Measurements from ENCODE around the gene KCNJ14.

KCNJ14 gene

DNA sequence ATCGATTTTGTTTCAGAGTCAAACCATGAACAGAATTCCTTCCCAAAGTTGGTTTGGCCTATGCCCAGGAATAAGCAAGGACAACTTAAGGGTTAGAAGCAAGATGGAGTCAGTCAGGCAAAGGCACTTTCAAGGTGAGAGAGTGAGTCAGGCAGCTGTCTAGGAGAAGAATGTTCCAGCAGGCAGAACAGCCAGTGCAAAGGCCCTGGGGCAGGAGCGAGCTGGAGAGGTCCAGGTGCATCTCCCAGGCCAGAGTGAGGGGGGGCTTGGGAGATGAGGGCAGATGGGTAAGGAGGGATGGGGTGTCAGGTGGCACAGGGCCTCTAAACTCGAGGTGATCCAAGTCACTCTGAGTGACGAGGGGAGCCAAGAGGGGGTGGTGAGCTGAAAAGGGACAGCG is 18.8 kb upstream of the KCNJ14 start:
- Histone ChIP-seq H3K27me3 (replicated peaks; ENCODE audit: insufficient read depth, low read length) (no peaks in the 10 kb centered on the region), H4K20me1 (ENCODE audit: insufficient read depth, low read length) (no peaks in the 10 kb centered on the region), H3F3A (ENCODE audit: insufficient read depth, low read length) (no peaks in the 10 kb centered on the region), H3K4me1 (ENCODE audit: low read length) (no peaks in the 10 kb centered on the region), H3K9ac (ENCODE audit: low read length) (no peak overlapping the region), H3K27ac (ENCODE audit: low read length) (no peak overlapping the region), H3K4me3 (ENCODE audit: low read length) (no peak overlapping the region), H3K4me2 (ENCODE audit: low read depth, low read length) (no peak overlapping the region), H2AFZ (ENCODE audit: low read length) (no peak overlapping the region), H3K9me2 (replicated peaks; ENCODE audit: insufficient read depth, low read length) (no peaks in the 10 kb centered on the region), H3K9me3 (replicated peaks; ENCODE audit: insufficient read depth, low read length) (no peaks in the 10 kb centered on the region), H3K36me3 (replicated peaks; ENCODE audit: insufficient read depth, low read length) (no peaks in the 10 kb centered on the region), H3K79me2 (ENCODE audit: low read length) (no peaks in the 10 kb centered on the region)
- TF ChIP-seq, protein P1, sequence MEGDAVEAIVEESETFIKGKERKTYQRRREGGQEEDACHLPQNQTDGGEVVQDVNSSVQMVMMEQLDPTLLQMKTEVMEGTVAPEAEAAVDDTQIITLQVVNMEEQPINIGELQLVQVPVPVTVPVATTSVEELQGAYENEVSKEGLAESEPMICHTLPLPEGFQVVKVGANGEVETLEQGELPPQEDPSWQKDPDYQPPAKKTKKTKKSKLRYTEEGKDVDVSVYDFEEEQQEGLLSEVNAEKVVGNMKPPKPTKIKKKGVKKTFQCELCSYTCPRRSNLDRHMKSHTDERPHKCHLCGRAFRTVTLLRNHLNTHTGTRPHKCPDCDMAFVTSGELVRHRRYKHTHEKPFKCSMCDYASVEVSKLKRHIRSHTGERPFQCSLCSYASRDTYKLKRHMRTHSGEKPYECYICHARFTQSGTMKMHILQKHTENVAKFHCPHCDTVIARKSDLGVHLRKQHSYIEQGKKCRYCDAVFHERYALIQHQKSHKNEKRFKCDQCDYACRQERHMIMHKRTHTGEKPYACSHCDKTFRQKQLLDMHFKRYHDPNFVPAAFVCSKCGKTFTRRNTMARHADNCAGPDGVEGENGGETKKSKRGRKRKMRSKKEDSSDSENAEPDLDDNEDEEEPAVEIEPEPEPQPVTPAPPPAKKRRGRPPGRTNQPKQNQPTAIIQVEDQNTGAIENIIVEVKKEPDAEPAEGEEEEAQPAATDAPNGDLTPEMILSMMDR (IDR thresholded peaks at IDR 0.05; ENCODE audit: low read length) = no peak
- no peak for TF ChIP-seq EZH2phosphoT487 (IDR thresholded peaks at IDR 0.05; ENCODE audit: low read length)
- TF ChIP-seq EZH2 (optimal IDR thresholded peaks at IDR 0.05; ENCODE audit: low read depth, low read length) = no peak
- no peak for DNase-seq

DNA sequence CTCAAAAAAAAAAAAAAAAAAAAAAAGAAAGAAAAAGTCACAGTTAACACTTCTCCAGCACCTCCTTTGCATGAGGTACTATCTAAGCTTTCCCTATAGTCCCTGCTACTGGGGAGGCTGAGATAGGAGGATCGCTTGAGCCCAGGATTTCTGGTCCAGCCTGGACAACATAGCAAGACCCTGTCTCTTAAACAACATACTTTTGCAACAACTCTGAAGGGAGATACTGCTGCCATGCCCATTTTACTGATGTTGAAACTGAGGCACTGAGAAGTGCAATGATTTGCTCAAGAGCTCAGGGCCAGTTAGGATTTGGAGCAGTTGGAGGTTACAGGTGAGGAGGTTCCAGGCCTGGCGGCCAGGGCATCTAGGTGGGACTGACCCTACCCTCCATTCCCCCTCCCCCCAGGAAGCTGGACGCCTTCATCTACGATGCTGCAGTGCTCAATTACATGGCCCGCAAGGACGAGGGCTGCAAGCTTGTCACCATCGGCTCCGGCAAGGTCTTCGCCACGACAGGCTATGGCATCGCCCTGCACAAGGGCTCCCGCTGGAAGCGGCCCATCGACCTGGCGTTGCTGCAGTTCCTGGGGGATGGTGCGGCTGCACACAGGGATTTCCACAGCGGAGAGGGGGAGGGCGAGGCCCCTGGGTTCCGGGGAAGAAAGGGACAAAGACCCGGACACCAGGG is 13.9 kb upstream of the KCNJ14 start:
- Histone ChIP-seq H3K9me3 (replicated peaks; ENCODE audit: insufficient read depth, low read length) (no peaks in the 10 kb centered on the region), H3K9me2 (replicated peaks; ENCODE audit: insufficient read depth, low read length) (no peaks in the 10 kb centered on the region), H3K4me3 (ENCODE audit: low read length) (no peak overlapping the region), H3K27me3 (replicated peaks; ENCODE audit: insufficient read depth, low read length) (no peaks in the 10 kb centered on the region), H3K4me1 (ENCODE audit: low read length) (peaks cover 12% of the 10 kb centered on the region), H3K27ac (ENCODE audit: low read length) (no peak overlapping the region), H3K4me2 (ENCODE audit: low read depth, low read length) (no peak overlapping the region), H3K36me3 (replicated peaks; ENCODE audit: insufficient read depth, low read length) (no peaks in the 10 kb centered on the region), H4K20me1 (ENCODE audit: insufficient read depth, low read length) (no peaks in the 10 kb centered on the region), H3F3A (ENCODE audit: insufficient read depth, low read length) (peaks cover 13% of the 10 kb centered on the region), H3K79me2 (ENCODE audit: low read length) (peaks cover 7% of the 10 kb centered on the region), H3K9ac (ENCODE audit: low read length) (no peak overlapping the region), H2AFZ (ENCODE audit: low read length) (no peak overlapping the region)
- no peak for DNase-seq
- TF ChIP-seq EZH2phosphoT487 (IDR thresholded peaks at IDR 0.05; ENCODE audit: low read length) (no peak), EZH2 (optimal IDR thresholded peaks at IDR 0.05; ENCODE audit: low read depth, low read length) (no peak)
- TF ChIP-seq, protein P1 (IDR thresholded peaks at IDR 0.05; ENCODE audit: low read length) = no peak

GRCh38 chr19:48442116-48443035 is 13.0 kb upstream of the KCNJ14 start:
- Histone ChIP-seq H4K20me1 (ENCODE audit: insufficient read depth, low read length) (no peaks in the 10 kb centered on the region), H3K27ac (ENCODE audit: low read length) (no peak overlapping the region), H3K79me2 (ENCODE audit: low read length) (peaks cover 16% of the 10 kb centered on the region), H3K4me2 (ENCODE audit: low read depth, low read length) (no peak overlapping the region), H2AFZ (ENCODE audit: low read length) (no peak overlapping the region), H3K9ac (ENCODE audit: low read length) (no peak overlapping the region), H3F3A (ENCODE audit: insufficient read depth, low read length) (peaks cover 16% of the 10 kb centered on the region), H3K4me3 (ENCODE audit: low read length) (no peak overlapping the region), H3K4me1 (ENCODE audit: low read length) (peaks cover 18% of the 10 kb centered on the region), H3K9me2 (replicated peaks; ENCODE audit: insufficient read depth, low read length) (no peaks in the 10 kb centered on the region), H3K9me3 (replicated peaks; ENCODE audit: insufficient read depth, low read length) (no peaks in the 10 kb centered on the region), H3K27me3 (replicated peaks; ENCODE audit: insufficient read depth, low read length) (no peaks in the 10 kb centered on the region), H3K36me3 (replicated peaks; ENCODE audit: insufficient read depth, low read length) (0 out of 2 replicates have a peak, but pooled peaks cover under 1% of the 10 kb centered on the region)
- no peak for DNase-seq
- TF ChIP-seq, protein P1 (IDR thresholded peaks at IDR 0.05; ENCODE audit: low read length) = no peak
- TF ChIP-seq EZH2 (optimal IDR thresholded peaks at IDR 0.05; ENCODE audit: low read depth, low read length) (no peak), EZH2phosphoT487 (IDR thresholded peaks at IDR 0.05; ENCODE audit: low read length) (no peak)
